ENCODE data around the gene TRIM56. TPM values are rescaled to one million over a fixed set of nuclear protein-coding genes. Genes with fewer than 3 reads are reported as not detected.

The TRIM56 gene
- total and polyA plus RNA-seq, 2 of the 13 experiments (the other 11 are each of a cell fraction or from before 2014, with no cell fraction given), result 3.2 to 7.1 TPM

DNA sequence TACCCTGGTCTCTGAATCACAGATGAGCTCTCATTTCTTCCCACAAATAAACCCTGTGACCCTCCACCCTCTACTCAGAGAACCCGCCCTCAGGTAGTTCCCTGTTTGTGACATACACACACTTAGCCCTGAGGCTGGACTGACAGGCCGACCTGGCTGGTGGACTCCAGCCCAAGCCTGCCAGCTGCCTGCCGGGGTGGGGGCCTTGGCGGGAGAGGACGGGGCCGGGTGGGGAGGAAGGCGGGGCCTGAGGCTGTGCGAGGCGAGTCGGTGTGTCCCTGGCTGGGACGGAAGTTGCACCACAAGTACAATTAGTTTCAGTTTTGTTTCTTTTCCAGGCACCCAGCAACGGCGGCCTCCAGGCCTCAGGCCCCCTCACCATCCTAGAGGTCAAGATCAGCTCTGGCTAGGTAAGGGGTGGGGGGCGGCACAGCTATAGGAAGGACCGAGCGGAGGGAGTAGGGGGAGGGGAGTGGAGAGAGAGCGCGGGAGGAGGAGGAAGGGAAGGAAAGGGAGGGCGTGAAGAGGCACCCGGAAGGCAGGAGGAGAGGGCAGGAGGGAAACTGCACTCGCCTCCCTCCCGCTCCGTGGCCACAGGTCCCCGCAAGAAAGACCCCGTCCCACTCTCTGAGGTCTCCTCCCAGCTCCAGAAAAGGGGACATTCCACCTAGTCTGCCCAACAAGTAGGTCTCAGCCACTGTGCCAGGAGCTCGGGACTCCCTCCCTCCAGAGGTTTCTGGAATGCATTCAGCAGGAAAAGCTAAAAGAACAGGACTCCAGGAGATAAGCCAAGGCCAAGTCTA lies at the start of gene TRIM56 (continued):
- TF ChIP-seq, protein P1, sequence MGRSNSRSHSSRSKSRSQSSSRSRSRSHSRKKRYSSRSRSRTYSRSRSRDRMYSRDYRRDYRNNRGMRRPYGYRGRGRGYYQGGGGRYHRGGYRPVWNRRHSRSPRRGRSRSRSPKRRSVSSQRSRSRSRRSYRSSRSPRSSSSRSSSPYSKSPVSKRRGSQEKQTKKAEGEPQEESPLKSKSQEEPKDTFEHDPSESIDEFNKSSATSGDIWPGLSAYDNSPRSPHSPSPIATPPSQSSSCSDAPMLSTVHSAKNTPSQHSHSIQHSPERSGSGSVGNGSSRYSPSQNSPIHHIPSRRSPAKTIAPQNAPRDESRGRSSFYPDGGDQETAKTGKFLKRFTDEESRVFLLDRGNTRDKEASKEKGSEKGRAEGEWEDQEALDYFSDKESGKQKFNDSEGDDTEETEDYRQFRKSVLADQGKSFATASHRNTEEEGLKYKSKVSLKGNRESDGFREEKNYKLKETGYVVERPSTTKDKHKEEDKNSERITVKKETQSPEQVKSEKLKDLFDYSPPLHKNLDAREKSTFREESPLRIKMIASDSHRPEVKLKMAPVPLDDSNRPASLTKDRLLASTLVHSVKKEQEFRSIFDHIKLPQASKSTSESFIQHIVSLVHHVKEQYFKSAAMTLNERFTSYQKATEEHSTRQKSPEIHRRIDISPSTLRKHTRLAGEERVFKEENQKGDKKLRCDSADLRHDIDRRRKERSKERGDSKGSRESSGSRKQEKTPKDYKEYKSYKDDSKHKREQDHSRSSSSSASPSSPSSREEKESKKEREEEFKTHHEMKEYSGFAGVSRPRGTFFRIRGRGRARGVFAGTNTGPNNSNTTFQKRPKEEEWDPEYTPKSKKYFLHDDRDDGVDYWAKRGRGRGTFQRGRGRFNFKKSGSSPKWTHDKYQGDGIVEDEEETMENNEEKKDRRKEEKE (IDR thresholded peaks at IDR 0.05), result no peak
- no peak for TF ChIP-seq CBX1 (IDR thresholded peaks at IDR 0.05; ENCODE audit: low read depth)
- TF ChIP-seq POGZ (CRISPR knock-in tag; IDR thresholded peaks at IDR 0.05), result no peak
- no peak for TF ChIP-seq ISL2 (CRISPR knock-in tag; IDR thresholded peaks at IDR 0.05)
- TF ChIP-seq ZFP36L2 (CRISPR knock-in tag; IDR thresholded peaks at IDR 0.05), result no peak
- TF ChIP-seq, protein P2, sequence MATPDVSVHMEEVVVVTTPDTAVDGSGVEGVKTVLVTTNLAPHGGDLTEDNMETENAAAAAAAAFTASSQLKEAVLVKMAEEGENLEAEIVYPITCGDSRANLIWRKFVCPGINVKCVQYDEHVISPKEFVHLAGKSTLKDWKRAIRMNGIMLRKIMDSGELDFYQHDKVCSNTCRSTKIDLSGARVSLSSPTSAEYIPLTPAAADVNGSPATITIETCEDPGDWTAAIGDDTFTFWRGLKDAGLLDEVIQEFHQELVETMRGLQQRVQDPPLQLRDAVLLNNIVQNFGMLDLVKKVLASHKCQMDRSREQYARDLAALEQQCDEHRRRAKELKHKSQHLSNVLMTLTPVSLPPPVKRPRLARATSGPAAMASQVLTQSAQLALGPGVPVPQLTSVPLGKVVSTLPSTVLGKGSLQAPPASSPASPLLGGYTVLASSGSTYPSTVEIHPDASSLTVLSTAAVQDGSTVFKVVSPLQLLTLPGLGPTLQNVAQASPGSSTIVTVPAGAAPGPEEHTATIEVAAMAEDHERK (CRISPR knock-in tag; IDR thresholded peaks at IDR 0.05; ENCODE audit: low read depth), result no peak
- peak; percentile 58; the same call in 1 of the 2 replicates for TF ChIP-seq ELF3 (CRISPR knock-in tag; IDR thresholded peaks at IDR 0.05)
- TF ChIP-seq ZNF747 (CRISPR knock-in tag; IDR thresholded peaks at IDR 0.05; ENCODE audit: borderline replicate concordance), result no peak
- no peak for TF ChIP-seq PRPF4 (IDR thresholded peaks at IDR 0.05; ENCODE audit: low read depth, low read length, poor library complexity, severe bottlenecking)
- TF ChIP-seq NFKB2 (CRISPR knock-in tag; IDR thresholded peaks at IDR 0.05; ENCODE audit: borderline replicate concordance), result peak; percentile 73; the same call in 1 of the 2 replicates
- TF ChIP-seq ZBTB38 (CRISPR knock-in tag; IDR thresholded peaks at IDR 0.05), result no peak
- TF ChIP-seq PRMT3 (CRISPR knock-in tag; IDR thresholded peaks at IDR 0.05; ENCODE audit: borderline replicate concordance, low read depth), result no peak
- TF ChIP-seq SMYD3 (CRISPR knock-in tag; IDR thresholded peaks at IDR 0.05), result no peak
- TF ChIP-seq CHCHD3 (CRISPR knock-in tag; IDR thresholded peaks at IDR 0.05), result 0 out of 2 replicates have a peak, but pooled peaks have one; percentile 62
- TF ChIP-seq, protein P3, sequence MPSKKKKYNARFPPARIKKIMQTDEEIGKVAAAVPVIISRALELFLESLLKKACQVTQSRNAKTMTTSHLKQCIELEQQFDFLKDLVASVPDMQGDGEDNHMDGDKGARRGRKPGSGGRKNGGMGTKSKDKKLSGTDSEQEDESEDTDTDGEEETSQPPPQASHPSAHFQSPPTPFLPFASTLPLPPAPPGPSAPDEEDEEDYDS (CRISPR knock-in tag; IDR thresholded peaks at IDR 0.05), result no peak
- no peak for TF ChIP-seq ZMAT3 (CRISPR knock-in tag; conservative IDR thresholded peaks at IDR 0.05)
- TF ChIP-seq, protein P4, sequence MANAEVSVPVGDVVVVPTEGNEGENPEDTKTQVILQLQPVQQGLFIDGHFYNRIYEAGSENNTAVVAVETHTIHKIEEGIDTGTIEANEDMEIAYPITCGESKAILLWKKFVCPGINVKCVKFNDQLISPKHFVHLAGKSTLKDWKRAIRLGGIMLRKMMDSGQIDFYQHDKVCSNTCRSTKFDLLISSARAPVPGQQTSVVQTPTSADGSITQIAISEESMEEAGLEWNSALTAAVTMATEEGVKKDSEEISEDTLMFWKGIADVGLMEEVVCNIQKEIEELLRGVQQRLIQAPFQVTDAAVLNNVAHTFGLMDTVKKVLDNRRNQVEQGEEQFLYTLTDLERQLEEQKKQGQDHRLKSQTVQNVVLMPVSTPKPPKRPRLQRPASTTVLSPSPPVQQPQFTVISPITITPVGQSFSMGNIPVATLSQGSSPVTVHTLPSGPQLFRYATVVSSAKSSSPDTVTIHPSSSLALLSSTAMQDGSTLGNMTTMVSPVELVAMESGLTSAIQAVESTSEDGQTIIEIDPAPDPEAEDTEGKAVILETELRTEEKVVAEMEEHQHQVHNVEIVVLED (CRISPR knock-in tag; IDR thresholded peaks at IDR 0.05; ENCODE audit: borderline replicate concordance), result no peak; the same call in 1 of the 2 replicates
- no peak for TF ChIP-seq ZNF224 (CRISPR knock-in tag; IDR thresholded peaks at IDR 0.05)
- no peak; the same call in 1 of the 2 replicates for TF ChIP-seq ZNF547 (CRISPR knock-in tag; IDR thresholded peaks at IDR 0.05)
- TF ChIP-seq, protein P5, sequence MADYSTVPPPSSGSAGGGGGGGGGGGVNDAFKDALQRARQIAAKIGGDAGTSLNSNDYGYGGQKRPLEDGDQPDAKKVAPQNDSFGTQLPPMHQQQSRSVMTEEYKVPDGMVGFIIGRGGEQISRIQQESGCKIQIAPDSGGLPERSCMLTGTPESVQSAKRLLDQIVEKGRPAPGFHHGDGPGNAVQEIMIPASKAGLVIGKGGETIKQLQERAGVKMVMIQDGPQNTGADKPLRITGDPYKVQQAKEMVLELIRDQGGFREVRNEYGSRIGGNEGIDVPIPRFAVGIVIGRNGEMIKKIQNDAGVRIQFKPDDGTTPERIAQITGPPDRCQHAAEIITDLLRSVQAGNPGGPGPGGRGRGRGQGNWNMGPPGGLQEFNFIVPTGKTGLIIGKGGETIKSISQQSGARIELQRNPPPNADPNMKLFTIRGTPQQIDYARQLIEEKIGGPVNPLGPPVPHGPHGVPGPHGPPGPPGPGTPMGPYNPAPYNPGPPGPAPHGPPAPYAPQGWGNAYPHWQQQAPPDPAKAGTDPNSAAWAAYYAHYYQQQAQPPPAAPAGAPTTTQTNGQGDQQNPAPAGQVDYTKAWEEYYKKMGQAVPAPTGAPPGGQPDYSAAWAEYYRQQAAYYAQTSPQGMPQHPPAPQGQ (CRISPR knock-in tag; IDR thresholded peaks at IDR 0.05; ENCODE audit: borderline replicate concordance), result no peak
- 0 out of 2 replicates have a peak, but pooled peaks have one; percentile 67 for TF ChIP-seq ZNF724P (CRISPR knock-in tag; IDR thresholded peaks at IDR 0.05; ENCODE audit: borderline replicate concordance)
